GM21619 (cell line): ENCODE measurements around the gene DNAJC24.

ENCODE experiments used
- ATAC-seq: cut with Tn5 transposase; IDR thresholded peaks from one replicate; pipeline ENCODE4 v1.9.1; 2021; ENCODE audit not compliant: unreplicated experiment

Gene DNAJC24

GRCh38 chr11:31480930-31481329, 111.3 kb downstream of the DNAJC24 start:
- no peak for ATAC-seq
